ENCODE measurements around the gene TCAIM.

Gene TCAIM

GRCh38 chr3:44418549-44418948, 80.0 kb downstream of the TCAIM start:
- DNase-seq (ENCODE audit: low read depth), result no peak
- no peak overlapping the region for H3K4me3 ChIP-seq (ENCODE audit: low read depth, low read length)
- TF ChIP-seq MAX (IDR thresholded peaks at IDR 0.05; ENCODE audit: low read depth, low read length), result no peak
- TF ChIP-seq CTCF (IDR thresholded peaks at IDR 0.05; ENCODE audit: low read depth, low read length), result peak; percentile 31
- no peak for TF ChIP-seq POLR2A (IDR thresholded peaks at IDR 0.05; ENCODE audit: extremely low read depth, insufficient read length)

- no peak for DNase-seq (ENCODE audit: low read depth)
- no peak overlapping the region for H3K4me3 ChIP-seq (ENCODE audit: low read depth, low read length)
- no peak for TF ChIP-seq CTCF (IDR thresholded peaks at IDR 0.05; ENCODE audit: low read depth, low read length)
- TF ChIP-seq MAX (IDR thresholded peaks at IDR 0.05; ENCODE audit: low read depth, low read length), result no peak
- no peak for TF ChIP-seq MYC (IDR thresholded peaks at IDR 0.05; ENCODE audit: low read depth, low read length)
- TF ChIP-seq POLR2A (IDR thresholded peaks at IDR 0.05; ENCODE audit: extremely low read depth, insufficient read length), result no peak
Observed at GRCh38 chr3:44419116-44419922, 80.8 kb downstream of the TCAIM start.

GRCh38 chr3:44419923-44420650, 81.5 kb downstream of the TCAIM start:
- H3K4me3 ChIP-seq (ENCODE audit: low read depth, low read length), result no peak overlapping the region
- TF ChIP-seq MAX (IDR thresholded peaks at IDR 0.05; ENCODE audit: low read depth, low read length), result no peak
- no peak for TF ChIP-seq POLR2A (IDR thresholded peaks at IDR 0.05; ENCODE audit: extremely low read depth, insufficient read length)
- no peak for TF ChIP-seq MYC (IDR thresholded peaks at IDR 0.05; ENCODE audit: low read depth, low read length)
- TF ChIP-seq CTCF (IDR thresholded peaks at IDR 0.05; ENCODE audit: low read depth, low read length), result no peak
- DNase-seq (ENCODE audit: low read depth), result no peak

- TF ChIP-seq MYC (IDR thresholded peaks at IDR 0.05; ENCODE audit: low read depth, low read length), result no peak
- TF ChIP-seq POLR2A (IDR thresholded peaks at IDR 0.05; ENCODE audit: extremely low read depth, insufficient read length), result no peak
- no peak for DNase-seq (ENCODE audit: low read depth)
- no peak overlapping the region for H3K4me3 ChIP-seq (ENCODE audit: low read depth, low read length)
Observed at GRCh38 chr3:44420676-44421075, 82.1 kb downstream of the TCAIM start.

GRCh38 chr3:44421280-44421679, 82.7 kb downstream of the TCAIM start:
- no peak overlapping the region for H3K4me3 ChIP-seq (ENCODE audit: low read depth, low read length)
- TF ChIP-seq POLR2A (IDR thresholded peaks at IDR 0.05; ENCODE audit: extremely low read depth, insufficient read length), result no peak
- no peak for TF ChIP-seq MYC (IDR thresholded peaks at IDR 0.05; ENCODE audit: low read depth, low read length)
- TF ChIP-seq MAX (IDR thresholded peaks at IDR 0.05; ENCODE audit: low read depth, low read length), result no peak
- TF ChIP-seq CTCF (IDR thresholded peaks at IDR 0.05; ENCODE audit: low read depth, low read length), result no peak
- DNase-seq (ENCODE audit: low read depth), result no peak

- no peak overlapping the region for H3K4me3 ChIP-seq (ENCODE audit: low read depth, low read length)
- no peak for DNase-seq (ENCODE audit: low read depth)
- no peak for TF ChIP-seq MAX (IDR thresholded peaks at IDR 0.05; ENCODE audit: low read depth, low read length)
- no peak for TF ChIP-seq MYC (IDR thresholded peaks at IDR 0.05; ENCODE audit: low read depth, low read length)
- TF ChIP-seq POLR2A (IDR thresholded peaks at IDR 0.05; ENCODE audit: extremely low read depth, insufficient read length), result no peak
- no peak for TF ChIP-seq CTCF (IDR thresholded peaks at IDR 0.05; ENCODE audit: low read depth, low read length)
Observed at GRCh38 chr3:44424758-44425157, 86.2 kb downstream of the TCAIM start.
